HG03520 (cell line): ENCODE data around the gene ABCC12.
A peak's percentile ranks its signal among the peaks of the same experiment; 100 is the strongest.
"Not testable (repeated sequence)": the region's sequence is repeated elsewhere in the genome, so short reads cannot be mapped to it uniquely, and the experiment has no call there.

Experiments used
- ATAC-seq: cut with Tn5 transposase; IDR thresholded peaks from one replicate; pipeline ENCODE4 v1.9.1; 2021; ENCODE audit warnings: mild to moderate bottlenecking, moderate library complexity; ENCODE audit not compliant: unreplicated experiment

The ABCC12 gene

DNA sequence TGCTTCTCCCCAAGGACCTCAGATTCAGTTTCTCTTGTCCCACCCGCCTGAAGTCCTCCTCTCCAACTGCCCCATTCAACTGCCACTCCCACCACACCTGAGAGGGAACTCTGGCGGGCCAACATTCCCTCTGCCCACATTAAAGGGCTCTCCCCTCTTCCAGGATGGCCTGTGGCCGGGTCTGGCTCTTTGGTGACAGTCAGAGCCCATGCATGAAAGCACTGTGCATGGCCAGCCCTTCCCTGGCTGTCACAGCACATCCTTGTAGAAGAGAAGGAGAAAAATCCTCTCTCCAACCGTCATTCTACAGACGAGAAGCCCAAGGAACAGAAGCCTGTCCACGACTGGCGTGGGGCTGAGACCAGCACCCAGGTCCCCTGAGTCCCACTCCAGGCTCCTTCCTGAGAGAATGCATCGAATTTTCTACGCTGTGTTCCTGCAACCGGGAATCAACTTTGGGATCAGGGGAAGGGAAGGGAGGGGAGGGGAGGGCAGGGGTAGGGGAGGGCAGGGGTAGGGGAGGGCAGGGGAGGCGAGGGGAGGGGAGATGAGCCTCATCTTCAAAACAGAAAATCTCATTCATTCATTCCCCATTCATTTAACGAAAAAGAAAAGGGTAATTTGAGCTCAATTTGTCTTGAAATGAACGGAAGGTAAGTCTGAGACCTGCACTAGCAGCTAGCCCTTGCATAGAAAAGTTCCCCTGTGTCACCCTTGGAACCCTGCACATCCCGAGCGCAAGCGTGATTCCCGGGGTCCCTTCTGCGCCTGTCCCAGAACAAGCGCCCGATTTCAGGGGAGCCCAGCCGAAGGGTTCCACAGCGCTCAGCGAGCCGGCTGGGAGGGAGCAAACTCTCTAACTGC lies at the start of gene ABCC12:
TSS of gene ABCC12 (minus strand) at position 68 of the 864 bp plus-strand sequence. CDS start 9,569 bp downstream, outside the sequence.
- no peak for ATAC-seq

DNA sequence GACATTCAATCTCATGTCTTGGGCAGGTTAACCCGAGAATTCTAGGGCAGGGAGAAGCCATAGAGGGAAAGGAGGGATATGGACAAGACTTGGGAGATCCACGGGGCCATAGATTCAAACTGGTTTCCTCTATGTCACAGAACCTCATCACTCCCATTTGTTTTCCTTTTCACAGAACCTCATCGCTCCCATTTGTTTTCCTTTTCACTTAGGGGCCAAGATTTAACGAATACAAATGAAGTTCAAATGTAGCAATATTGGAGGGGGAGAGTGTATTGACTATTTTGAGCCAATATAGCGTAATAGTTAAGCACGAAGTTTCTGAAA lies 49.0 kb upstream of the ABCC12 start:
- no peak for ATAC-seq

DNA sequence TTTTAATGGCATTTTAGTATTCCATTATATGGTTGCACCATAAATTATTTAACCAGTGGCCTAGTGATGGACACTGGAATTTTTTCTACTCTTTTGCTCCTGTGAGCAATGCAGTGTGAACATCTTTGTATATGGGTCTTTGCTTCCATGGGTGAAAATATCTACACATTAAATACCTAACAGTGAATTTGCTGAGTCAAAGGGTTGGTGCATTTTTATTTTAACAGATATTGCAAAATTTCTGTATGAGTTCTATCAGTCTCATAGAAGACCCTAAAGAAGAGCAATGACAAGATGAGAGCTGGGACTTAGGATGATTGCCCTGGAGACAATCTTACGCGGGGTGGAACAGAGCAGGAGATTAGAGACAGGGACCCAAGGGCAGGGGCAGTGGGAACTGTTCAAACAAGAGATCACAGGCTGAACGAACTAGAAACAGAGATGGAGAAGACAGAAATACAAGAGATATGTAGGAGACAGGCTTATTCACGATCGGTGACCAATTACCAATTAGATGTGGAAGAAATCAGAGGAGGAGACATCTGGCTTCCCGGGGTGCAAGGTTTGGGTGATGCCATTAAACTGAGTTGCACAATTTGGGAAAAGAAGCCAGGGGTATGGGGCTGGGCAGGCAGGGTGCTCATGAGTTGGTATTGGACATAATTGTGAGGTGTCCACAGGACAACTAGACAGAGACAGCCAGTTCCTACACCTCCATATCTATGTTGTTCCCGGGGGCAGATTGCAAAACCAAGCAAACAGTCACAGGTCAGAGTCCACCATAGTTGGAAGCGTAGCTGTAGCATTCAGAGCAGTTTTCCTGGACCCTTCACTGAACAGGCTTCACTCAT lies 48.4 kb upstream of the ABCC12 start:
- no peak for ATAC-seq

- ATAC-seq = no peak
Observed at GRCh38 chr16:48201515-48202201, 45.9 kb upstream of the ABCC12 start.

DNA sequence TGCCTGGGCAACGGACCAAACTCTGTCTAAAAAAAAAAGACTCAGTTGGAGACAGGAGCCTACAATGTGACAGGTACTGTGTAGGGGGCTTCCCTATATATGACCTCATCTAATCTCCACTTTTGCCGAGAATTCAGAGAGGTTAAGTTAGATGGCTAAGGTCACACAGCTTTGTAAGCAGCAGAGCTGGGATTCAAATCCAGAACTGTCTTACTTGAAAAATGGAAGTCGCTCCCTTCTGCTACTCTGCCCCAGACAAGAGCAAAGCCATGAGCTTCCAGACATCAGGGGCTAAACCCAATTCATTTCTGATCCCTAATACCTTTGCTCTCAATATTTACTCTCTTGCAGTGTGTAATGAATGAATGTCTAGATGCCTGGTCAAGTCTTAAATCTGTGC lies 41.5 kb upstream of the ABCC12 start:
- no peak for ATAC-seq

GRCh38 chr16:48194828-48195556 lies 39.2 kb upstream of the ABCC12 start:
- no peak for ATAC-seq

GRCh38 chr16:48193846-48194245 lies 38.1 kb upstream of the ABCC12 start:
- ATAC-seq = no peak

- peak; percentile 93 for ATAC-seq
Observed at GRCh38 chr16:48188449-48189102, 32.8 kb upstream of the ABCC12 start.

DNA sequence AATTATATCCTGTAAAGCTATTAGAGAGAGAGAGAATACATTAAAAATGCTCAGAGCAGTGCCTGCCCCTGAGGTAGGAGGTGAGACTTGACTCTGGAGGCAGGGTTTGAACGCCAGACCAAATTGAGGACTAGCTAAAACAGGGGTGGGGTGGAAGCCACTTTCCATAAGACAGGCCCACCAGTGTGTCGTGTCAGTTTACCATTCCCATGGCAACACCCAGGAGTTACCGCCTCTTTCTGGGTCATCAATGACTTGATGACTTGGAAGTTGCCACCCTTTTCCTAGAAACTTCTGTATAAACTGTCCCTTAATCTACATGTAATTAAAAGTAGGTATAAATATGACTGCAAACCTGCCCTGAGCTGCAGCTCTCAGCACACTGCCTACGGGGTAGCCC lies 32.0 kb upstream of the ABCC12 start:
- no peak for ATAC-seq

GRCh38 chr16:48184681-48185080 lies 28.9 kb upstream of the ABCC12 start:
- no peak for ATAC-seq

DNA sequence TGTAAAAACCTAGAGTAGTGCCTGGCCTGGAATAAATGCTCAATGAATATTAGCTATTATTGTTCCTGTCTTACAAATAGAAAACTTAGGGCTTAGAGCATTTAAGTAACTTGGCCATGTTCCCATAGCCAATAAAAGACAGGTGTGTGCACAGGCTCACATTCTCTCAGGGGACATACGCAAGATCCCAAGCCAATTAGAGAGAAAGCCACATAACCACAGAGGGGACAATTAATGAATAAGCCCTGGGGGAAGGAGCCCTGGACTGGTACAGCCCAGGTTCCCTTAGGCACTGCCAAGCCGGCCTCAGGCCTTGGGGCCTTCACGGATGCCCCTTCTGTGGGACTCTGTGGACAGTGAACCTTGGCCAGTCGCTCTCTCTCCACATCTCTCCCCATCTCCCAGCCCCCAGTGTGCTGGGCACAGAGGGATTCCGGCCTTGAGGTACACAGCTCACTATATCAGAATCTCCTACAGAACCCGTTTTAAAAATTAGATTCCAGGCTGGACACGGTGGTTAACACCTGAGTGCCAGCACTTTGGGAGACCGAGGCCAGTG lies 27.3 kb upstream of the ABCC12 start:
- ATAC-seq = no peak

DNA sequence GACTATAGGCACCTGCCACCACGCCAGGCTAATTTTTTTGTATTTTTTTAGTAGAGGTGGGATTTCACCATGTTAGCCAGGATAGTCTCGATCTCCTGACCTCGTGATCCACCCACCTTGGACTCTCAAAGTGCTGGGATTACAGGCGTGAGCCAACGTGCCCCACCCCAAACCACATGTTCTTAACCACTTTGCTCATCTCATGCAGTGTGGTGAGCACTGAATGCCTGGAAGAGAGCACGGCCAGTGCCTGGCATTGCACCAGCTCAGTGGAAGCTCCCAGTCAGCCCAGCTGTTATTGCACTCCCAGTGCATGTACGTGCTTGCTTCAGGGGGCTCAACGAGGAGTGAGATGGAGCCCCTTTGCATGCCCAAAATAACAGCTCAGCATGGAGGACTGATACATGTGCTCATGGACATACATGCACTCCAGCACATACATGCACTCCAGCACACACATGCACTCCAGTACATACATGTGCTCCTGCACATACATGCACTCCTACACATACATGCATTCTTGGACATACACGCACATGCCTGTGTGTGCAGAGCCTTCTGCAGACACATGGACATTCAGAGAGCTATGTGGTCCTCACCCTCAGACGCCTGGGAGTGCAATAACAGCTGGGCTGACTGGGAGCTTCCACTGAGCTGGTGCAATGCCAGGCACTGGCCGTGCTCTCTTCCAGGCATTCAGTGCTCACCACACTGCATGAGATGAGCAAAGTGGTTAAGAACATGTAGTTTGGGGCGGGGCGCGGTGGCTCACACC lies 26.1 kb upstream of the ABCC12 start:
- not testable (repeated sequence) for ATAC-seq

DNA sequence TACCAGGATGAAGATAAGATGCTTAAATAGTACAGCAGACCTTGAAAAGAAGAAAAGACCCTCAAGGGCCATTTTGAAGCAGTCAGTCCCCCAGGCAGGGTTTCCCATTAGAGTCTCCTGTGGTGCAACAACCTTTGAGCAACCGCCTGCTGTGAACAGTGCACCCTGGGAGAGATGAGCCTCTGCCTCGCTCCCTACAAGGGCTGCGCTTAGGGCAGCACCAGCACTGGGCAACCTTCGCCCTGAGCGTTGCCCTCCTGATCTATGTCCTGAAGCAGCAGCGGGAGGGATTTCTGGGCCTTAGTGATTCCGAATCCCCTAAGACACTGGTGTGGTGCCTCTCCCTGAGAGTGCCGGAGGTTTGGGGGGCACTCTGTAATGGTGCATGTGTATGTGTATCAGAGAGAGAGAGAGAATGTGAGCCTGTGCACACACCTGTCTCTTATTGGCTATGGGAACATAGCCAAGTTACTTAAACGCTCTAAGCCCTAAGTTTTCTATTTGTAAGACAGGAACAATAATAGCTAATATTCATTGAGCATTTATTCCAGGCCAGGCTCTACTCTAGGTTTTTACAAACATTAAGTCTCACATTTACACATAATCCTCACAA lies 25.2 kb upstream of the ABCC12 start:
- no peak for ATAC-seq

DNA sequence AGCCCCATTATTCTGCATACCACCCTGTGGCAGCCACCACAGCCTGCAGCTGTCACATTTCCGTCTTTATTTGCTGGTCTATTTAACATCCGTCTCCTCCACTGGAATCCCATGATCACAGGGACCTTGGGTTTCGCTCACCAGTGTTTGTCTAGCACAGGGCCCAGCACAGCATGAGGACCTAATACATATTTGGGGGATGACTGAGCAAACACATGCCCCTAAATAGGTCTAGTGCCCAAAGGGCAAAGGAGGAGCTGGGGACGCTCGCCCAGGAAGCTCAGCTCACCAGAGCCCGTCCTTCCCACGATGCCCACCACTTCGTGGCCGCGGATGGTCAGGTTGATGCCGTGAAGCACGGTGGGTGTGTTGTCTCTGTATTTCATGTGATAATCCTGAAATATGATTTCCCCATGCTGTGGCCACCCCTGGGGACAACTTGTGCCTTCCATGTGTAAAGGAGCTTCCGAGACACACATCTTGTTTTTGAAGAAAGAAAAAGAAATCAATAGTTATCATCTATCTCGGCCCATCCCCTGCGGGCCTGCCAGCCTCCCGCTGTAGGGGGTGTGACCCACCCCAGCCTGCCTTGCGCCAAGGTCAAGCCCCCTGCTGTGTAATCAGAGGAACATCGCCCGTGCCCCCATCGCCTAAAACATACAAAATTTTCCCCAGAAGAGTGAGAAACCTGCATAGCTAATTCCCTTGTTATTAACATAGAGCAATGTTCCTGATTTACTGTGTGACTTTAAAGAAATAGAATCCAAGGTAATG lies 21.0 kb upstream of the ABCC12 start:
- no peak for ATAC-seq

DNA sequence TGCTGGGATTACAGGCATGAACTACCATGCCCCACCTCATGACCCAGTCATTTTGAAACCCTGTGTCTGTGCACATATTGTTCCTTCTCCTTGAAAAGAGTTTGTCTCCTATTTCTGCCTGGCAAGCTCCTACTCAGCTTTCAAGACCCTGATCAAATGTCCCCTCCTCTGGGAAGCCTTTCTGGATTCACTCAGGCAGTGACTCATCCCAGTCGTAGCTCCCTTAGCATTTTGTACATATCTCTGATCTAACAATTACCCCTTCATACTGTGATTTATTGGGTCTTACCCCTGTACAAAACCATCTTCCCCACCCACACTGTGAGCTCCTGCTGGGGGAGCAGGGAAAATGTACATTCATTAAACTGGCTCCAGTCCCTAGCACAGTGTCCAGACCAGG lies 18.1 kb upstream of the ABCC12 start:
- ATAC-seq = no peak

- ATAC-seq = no peak
Observed at GRCh38 chr16:48172682-48173081, 16.9 kb upstream of the ABCC12 start.

GRCh38 chr16:48169896-48170295 lies 14.1 kb upstream of the ABCC12 start:
- no peak for ATAC-seq

- no peak for ATAC-seq
Observed at GRCh38 chr16:48168075-48168474, 12.3 kb upstream of the ABCC12 start.
